HG03103 (cell line): Measurements from ENCODE around the gene MYF6.
A peak's percentile ranks its signal among the peaks of the same experiment; 100 is the strongest.
"Not testable (repeated sequence)": the region's sequence is repeated elsewhere in the genome, so short reads cannot be mapped to it uniquely, and the experiment has no call there.

Experiments used
- ATAC-seq: cut with Tn5 transposase; IDR thresholded peaks from one replicate; pipeline ENCODE4 v1.9.1; 2021; ENCODE audit warnings: low read depth; ENCODE audit not compliant: unreplicated experiment

Gene MYF6

GRCh38 chr12:80707126-80707829 lies at the start of gene MYF6:
MYF6 (plus strand) TSS chr12:80707634; CDS start chr12:80707720, 86 bp downstream.
- ATAC-seq: no peak

GRCh38 chr12:80659512-80660063 lies 47.8 kb upstream of the MYF6 start:
- ATAC-seq: no peak

- ATAC-seq: no peak
Observed at GRCh38 chr12:80662586-80662985, 44.8 kb upstream of the MYF6 start.

- no peak for ATAC-seq
Observed at GRCh38 chr12:80670214-80670613, 37.2 kb upstream of the MYF6 start.

GRCh38 chr12:80676042-80676636 lies 31.3 kb upstream of the MYF6 start:
- not testable (repeated sequence) for ATAC-seq

- ATAC-seq: no peak
Observed at GRCh38 chr12:80676856-80677255, 30.6 kb upstream of the MYF6 start.

- no peak for ATAC-seq
Observed at GRCh38 chr12:80677994-80678393, 29.4 kb upstream of the MYF6 start.

GRCh38 chr12:80679346-80680131 lies 27.9 kb upstream of the MYF6 start:
- no peak for ATAC-seq

- no peak for ATAC-seq
Observed at GRCh38 chr12:80681287-80681686, 26.1 kb upstream of the MYF6 start.

- no peak for ATAC-seq
Observed at GRCh38 chr12:80681786-80682185, 25.6 kb upstream of the MYF6 start.

GRCh38 chr12:80684077-80684495 lies 23.3 kb upstream of the MYF6 start:
- no peak for ATAC-seq

GRCh38 chr12:80690090-80690489 lies 17.3 kb upstream of the MYF6 start:
- no peak for ATAC-seq

GRCh38 chr12:80690513-80690912 lies 16.9 kb upstream of the MYF6 start:
- ATAC-seq: no peak

- ATAC-seq: peak; percentile 66
Observed at GRCh38 chr12:80692114-80692513, 15.3 kb upstream of the MYF6 start.

- no peak for ATAC-seq
Observed at GRCh38 chr12:80697270-80697887, 10.1 kb upstream of the MYF6 start.

- no peak for ATAC-seq
Observed at GRCh38 chr12:80698256-80698655, 9.2 kb upstream of the MYF6 start.

- ATAC-seq: no peak
Observed at GRCh38 chr12:80698847-80699542, 8.4 kb upstream of the MYF6 start.

GRCh38 chr12:80700327-80700726 lies 7.1 kb upstream of the MYF6 start:
- ATAC-seq: no peak

- no peak for ATAC-seq
Observed at GRCh38 chr12:80701388-80701787, 6.0 kb upstream of the MYF6 start.
